HG03558 (cell line): ENCODE measurements around the gene ISY1.
"Not testable (repeated sequence)": the region's sequence is repeated elsewhere in the genome, so short reads cannot be mapped to it uniquely, and the experiment has no call there.

ENCODE experiments used
- ATAC-seq: cut with Tn5 transposase; IDR thresholded peaks from one replicate; pipeline ENCODE4 v1.9.1; 2021; ENCODE audit warnings: moderate number of reproducible peaks; ENCODE audit not compliant: unreplicated experiment; ENCODE audit errors: extremely low read depth

The ISY1 gene

DNA sequence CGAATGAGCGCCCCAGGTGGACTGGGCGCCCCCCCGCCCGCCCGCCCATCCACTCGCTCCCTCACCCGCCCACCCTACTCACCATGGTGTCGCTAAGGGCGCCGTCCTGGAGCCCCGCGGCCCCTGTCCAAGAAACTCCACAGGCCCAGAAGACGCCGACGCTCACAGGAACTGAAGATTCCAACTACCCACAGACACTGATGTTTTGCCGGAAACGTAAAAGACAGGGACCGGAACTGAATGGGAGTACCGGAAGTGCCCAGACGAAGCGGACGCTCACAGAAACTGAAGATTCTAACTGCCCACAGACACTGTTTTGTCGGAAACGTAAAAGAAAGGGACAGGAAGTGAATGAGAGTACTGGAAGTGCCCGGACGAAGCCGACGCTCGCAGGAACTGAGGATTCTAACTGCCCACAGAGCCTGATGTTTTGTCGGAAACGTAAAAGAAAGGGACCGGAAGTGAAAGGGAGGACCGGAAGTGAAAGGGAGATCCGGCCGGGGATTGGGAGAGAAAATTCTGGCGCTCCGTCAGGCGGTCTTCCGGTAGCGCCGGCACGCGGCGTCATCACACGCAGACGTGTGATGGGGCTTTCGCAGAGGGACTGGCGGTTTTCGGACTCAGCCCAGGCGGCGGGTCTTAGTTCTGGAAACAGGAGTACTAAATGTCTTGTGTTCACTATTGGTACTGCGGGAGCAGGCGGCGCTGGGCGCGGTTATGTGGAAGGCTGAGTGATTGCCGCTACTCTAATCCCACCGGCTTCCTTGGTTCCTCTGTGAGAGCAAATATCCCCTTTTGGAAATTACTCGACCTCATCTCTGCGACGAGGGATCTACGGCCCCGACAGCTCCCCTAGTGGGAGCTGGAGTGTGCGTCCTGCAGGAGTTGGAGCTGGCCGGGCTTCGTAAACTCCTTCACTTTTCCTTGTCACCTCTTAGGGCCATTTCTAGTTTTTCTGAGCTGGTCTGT lies at the start of gene ISY1:
Gene ISY1 (minus strand): TSS at position 173 of the 969 bp plus-strand sequence. CDS start 88 bp downstream, at position 85.
- peak; percentile 40 for ATAC-seq

- no peak for ATAC-seq
These were observed 46.6 kb upstream of the ISY1 start for GRCh38 chr3:129207479-129207878.

DNA sequence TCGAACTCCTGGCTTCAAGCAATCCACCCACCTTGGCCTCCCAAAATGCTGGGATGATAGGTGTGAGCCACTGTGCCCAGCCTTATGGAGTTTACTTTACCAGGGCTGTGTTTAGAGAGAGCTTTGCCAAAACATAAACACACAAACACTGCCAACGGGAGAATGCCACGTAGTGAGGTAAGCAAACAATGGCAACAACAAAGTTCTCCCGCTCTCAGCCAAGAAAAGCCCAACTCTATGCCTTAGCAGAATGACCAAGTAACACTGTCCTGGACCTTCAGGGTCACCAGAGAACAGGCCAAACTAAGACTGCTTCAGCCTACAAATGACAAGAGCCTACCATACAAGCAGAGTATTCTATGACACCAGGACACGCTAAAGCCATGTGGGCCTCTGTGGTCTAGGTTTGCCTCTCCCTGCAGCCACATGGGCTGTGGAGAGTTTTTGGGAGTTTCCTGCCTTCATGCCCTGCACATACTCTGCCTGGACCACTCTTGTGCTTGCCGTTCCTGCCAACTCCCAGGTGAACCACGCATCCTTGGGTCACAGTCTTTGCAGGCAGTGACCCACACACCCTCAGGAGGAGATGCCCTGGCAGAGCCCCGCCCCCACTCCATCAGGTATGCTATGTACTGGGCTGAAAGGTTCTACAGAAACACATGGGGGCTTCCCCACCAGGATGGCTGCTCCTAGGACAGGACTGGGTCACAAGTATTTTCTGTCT lies 44.4 kb upstream of the ISY1 start:
- ATAC-seq, result no peak

GRCh38 chr3:129204473-129204872 lies 43.6 kb upstream of the ISY1 start:
- ATAC-seq, result no peak

GRCh38 chr3:129199366-129199765 lies 38.5 kb upstream of the ISY1 start:
- no peak for ATAC-seq

DNA sequence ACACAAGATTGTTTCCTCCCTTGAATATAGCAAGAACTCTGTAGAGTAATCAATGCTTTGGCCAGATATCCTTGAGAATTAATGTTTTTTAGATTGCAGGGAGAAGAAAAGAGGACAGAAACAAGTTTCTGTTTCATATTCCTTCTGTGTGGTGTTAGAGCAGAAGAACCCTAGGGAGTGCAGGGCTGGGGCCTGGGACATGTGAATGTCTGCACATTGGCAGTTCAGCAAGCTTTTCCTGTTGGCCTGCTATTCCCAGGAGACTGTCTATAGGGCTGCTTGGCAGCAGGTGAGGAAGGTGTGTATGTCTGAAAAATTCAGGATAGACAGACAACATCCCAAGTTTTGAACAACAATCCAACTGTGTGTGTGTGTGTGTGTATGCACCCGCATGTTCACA lies 36.5 kb upstream of the ISY1 start:
- ATAC-seq, result no peak

- ATAC-seq, result no peak
These were observed 35.7 kb upstream of the ISY1 start for GRCh38 chr3:129196601-129197000.

DNA sequence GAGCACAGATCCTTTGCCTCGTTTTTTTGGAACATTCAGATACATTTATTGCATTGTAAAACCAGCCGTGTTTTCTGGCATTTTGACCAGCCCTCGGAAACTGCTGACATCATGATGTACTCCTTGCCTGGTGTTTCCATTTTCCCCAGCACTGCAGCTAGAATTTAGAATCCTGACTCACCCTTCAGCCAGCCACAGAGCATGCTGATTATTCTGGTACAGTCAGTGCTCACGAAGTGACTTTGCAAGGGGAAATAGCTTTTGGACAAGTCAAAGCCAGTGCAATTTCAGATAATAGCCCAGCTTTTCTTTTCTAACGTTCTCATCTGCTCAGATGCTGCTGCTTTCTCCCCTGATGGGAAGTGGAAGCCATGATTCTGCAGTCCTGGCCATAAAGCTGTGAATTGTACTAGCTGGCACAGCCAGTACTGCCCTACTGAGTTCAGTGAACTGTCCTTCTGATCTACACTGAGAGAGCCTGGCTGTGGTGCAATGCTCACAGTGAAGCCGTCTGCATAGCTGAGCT lies 34.9 kb upstream of the ISY1 start:
- ATAC-seq, result no peak

- ATAC-seq, result not testable (repeated sequence)
These were observed 28.9 kb upstream of the ISY1 start for GRCh38 chr3:129189793-129190192.

DNA sequence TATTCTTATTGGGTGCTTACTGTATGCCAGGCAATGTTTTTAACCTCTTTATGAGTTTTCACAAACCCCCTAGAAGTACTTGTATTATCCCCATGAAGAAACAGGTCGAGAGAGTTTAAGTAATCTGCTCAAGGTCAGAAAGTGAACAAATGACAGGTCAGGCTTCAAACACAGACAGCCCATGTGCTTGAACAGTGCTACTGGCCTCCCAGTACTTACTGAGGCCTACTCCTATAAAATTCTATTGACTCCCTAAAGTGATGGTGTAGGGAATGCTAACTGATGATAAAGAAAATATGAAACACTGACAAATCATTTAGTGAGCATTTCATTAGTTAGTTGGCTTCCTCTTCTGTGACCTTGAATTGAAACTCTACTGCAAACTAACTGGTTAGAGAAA lies 27.0 kb upstream of the ISY1 start:
- no peak for ATAC-seq

GRCh38 chr3:129185783-129186182 lies 24.9 kb upstream of the ISY1 start:
- ATAC-seq, result no peak

- ATAC-seq, result not testable (repeated sequence)
These were observed 24.1 kb upstream of the ISY1 start for GRCh38 chr3:129184784-129185542.

GRCh38 chr3:129184396-129184657 lies 23.5 kb upstream of the ISY1 start:
- no peak for ATAC-seq

- ATAC-seq, result peak; percentile 72
These were observed 22.9 kb upstream of the ISY1 start, which contains the start of gene CNBP for GRCh38 chr3:129183569-129184395. CNBP (minus strand) TSS chr3:129183896; CDS start chr3:129171757, 12,139 bp downstream.

GRCh38 chr3:129182390-129183185 lies 21.7 kb upstream of the ISY1 start:
- ATAC-seq, result no peak

GRCh38 chr3:129181819-129182218 lies 21.0 kb upstream of the ISY1 start:
- ATAC-seq, result no peak

GRCh38 chr3:129180461-129180860 lies 19.6 kb upstream of the ISY1 start:
- no peak for ATAC-seq

DNA sequence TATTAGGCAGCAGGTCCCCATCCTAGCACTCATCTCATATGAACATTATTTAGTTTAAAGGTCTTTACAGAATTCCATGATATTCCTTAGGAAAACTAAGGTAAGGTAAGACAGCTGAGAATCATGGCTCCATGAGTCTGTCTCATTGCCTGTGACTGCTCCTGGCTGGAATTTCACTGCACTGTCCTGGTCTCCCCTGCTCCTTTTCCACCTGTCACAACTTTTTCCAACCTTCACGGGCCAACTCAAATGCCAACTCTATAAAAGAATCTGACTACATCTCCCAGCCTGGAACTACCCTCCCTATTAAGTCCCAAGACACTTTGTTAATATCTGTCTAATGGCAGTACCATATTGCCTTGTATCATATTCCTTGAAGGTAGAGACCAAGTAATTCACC lies 15.2 kb upstream of the ISY1 start:
- ATAC-seq, result no peak

GRCh38 chr3:129173725-129174124 lies 12.9 kb upstream of the ISY1 start:
- ATAC-seq, result no peak
